OCI-LY7 (cell line): ENCODE data around the gene KRT76.

ENCODE experiments used
- CTCF ChIP-seq: fragments of 200-600 bp; sonication (generic); conservative IDR thresholded peaks from 2 replicates; pipeline ENCODE4 v1.5.1; 2014; ENCODE audit warnings: mild to moderate bottlenecking, antibody characterized with exemption, low read length, moderate library complexity, mixed read lengths
- EZH2phosphoT487 ChIP-seq: fragments of 200-600 bp; sonication (generic); IDR thresholded peaks from 2 replicates; pipeline ENCODE4 v1.6.1; 2018; ENCODE audit warnings: low read depth, borderline replicate concordance, mild to moderate bottlenecking, mixed run types, antibody characterized with exemption, low read length, moderate library complexity, mixed read lengths

- no peak for TF ChIP-seq CTCF
- TF ChIP-seq EZH2phosphoT487, result no peak
Observed at GRCh38 chr12:52815161-52815560, 38.0 kb upstream of the KRT76 start.
